HG03108 (cell line): ENCODE results near the gene MTARC1.

Experiments
- ATAC-seq: cut with Tn5 transposase; IDR thresholded peaks from one replicate; pipeline ENCODE4 v1.9.1; 2021; ENCODE audit warnings: moderate library complexity; ENCODE audit not compliant: unreplicated experiment

Gene MTARC1

DNA sequence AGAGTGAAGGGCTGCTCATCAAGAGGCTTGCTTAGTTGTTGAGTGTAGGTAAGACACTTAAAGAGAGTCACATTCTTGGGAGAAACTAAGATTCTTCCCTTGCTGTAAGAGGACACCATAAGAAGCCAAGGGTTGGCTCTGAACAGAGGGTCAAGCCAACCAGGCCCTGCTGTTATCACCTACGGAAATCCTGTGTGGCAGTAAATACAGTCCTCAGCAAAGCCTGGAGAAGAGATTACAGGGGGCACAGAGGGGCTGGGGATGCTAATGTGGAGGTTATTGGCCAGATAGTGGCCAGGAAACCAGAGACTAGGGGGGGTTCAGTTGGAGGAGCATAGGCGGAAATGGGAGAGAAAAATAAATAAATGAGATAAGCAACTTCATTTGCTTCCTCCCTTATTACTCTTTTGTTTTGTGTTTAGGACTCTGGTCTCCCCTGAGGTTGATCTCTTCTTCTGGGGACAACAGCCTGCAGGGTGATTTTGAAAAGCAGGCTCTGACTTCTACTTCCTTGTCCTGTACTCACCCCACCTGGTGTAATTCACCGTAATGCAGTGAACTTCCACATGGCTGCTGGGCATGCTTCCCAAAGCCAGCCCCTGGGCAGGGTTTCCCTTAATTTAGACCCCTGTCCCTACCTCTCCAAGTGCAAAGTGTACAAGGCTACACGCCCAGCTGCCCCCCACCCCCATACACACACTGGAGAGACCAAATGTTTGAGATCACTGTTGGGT lies 40.9 kb downstream of the MTARC1 start:
- ATAC-seq, result no peak

DNA sequence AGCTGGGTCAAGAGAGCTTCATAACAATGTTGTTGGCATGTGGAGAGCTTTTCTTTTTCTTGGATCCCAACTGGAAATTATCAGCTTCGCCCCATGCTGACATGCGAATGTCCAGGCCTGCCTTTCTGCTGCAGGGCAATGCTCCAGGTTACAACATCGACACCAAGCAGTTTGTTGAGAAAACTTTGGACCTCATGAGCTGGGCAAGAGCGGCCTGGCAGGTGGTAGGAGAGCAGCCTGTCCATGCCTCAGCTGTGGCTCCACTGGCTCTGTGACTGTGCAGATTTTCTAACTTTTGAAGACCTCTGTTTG lies 41.4 kb downstream of the MTARC1 start:
- ATAC-seq, result no peak

DNA sequence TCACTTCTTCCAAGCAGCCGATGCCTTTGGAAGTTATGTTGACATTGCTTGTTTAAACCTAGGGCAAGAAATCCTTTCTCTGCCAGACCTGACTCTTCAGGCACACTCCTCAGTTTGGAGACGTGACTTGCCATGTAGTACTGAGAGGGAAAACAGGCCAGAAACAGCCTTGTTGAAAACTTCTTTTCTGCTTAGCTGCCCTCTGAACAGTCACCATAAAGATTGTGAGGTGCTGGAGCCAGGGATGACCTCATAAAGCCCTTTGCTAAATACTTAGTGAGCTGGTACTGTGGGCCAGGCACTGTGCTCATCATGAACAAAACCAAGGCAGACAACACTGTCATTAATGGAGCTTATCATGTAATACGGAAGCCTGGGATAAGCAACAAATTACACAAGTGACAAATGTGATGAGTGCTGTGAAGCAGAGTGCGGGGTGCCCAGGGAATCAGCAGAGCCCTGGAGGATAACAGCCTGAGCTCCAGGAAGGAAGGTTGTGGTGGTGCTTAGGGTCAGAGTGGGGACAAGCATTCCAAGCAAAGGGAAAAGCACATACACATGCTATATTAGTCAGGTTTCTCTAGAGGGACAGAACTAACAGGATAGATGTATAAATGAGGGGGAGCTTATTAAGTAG lies 42.4 kb downstream of the MTARC1 start:
- ATAC-seq, result no peak

DNA sequence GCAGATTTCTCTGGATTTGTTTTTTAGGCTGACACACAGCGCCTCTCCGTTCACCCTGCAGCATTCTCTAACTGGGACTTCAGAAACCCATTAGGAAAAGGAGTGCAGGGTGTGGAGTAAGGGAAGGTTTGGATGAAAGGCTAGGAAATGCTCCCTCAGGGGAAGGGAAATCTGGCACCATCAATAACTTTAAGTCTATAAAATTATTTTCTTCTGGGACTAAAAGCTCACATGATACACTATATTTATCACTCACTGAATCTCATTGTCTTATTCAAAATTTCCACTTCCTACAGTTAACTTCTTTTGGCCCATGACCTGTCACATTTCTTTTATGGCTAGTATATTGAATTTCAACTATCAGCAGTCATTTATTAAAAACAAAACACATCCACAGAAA lies 46.7 kb downstream of the MTARC1 start:
- no peak for ATAC-seq

- ATAC-seq, result no peak
These were observed 47.6 kb downstream of the MTARC1 start for GRCh38 chr1:220834155-220834870.
